ENCODE measurements around the gene HLTF.

HLTF gene

GRCh38 chr3:149087208-149087607 is 875 bp upstream of the HLTF start:
- DNase-seq: no peak

DNA sequence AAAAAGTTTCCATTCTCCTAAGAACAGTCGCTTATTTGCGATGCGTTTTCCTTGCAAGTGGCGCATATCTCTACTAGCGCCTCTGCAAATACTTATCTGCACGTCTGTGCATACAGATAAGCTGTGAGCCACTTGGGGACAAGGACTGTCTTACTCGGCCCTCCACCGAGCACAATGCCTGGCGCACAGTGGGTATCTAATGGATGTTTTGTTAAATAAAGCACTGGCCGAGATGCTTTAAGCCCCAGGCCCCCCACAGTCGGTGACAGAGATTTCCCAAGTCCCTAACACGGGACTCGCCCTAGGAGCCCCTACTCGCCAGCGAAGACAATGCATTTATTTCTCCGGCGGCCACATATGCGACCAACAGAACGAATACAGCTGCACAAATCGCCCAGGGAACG is 503 bp downstream of the HLTF start:
- peak; percentile 2 to 7 for DNase-seq

- DNase-seq: no peak
Measured at GRCh38 chr3:149081772-149082171, 4.6 kb downstream of the HLTF start.

DNA sequence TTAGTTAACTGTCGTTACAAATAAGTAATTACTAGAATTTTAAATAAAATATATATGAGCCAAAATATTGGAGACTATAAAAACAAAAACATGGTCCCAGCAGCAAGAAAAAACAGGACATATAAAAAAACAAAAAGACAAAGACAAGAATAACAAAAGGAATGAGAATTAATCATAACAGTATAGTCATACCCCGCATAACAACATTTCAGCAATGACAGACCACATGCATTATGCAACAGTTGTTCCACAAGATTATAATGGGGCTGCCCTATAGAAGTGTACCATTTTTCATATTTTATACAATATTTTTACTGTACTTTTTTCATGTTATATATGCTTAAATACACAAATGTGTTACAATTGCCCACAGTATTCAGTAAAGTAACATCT is 5.6 kb downstream of the HLTF start:
- DNase-seq: no peak

DNA sequence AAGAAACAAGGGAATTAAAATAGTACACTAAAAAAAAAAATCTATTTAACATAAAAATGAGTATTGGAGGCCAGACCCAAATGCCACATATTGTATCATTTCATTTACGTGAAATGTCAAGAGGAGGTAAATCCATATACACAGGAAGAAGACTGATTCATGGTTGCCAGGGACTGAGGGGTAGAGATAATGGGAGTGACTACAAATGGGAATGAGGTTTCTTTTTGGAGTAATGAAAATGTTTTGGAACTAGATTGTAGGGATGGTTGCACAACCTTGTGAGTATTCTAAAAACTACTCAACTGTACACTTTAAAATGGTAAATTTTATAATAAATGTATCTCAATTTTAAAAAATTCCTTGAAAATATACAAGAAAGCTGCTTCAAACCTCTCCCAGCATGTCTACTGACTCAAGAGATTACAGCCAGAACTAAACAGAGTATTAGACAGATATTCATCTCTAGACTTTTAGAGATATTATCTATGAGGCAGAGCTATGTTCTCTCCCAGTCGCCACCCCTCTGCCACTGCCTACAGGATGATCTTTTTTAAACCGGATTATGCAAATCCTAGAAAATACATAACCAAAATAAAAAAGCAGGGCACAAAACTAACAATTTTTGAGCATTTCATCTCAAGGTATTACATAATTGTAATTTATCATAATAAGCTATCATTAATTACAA is 6.2 kb downstream of the HLTF start:
- no peak for DNase-seq

DNA sequence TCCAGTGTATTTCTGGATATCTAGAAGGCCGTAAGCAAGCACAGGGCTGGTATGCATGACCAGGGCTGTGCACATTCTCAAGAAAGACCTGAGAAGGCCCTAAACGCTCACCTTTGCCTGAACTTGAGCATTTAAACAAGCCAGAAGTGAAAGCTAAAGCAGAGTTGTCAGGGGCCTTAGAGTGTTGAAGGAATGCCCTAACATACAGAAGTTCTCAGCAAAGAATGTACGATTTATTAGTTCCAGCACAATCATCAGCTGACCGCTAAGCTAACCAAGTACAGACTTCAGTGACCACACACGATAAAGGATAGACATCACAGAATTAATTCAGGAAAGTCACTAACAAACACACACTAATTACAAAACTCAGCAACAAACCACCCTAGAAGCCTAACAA is 8.7 kb downstream of the HLTF start:
- DNase-seq: no peak

GRCh38 chr3:149067883-149068282 is 18.4 kb downstream of the HLTF start:
- no peak for DNase-seq

GRCh38 chr3:149061776-149062175 is 24.6 kb downstream of the HLTF start:
- DNase-seq: no peak

GRCh38 chr3:149058602-149059001 is 27.7 kb downstream of the HLTF start:
- DNase-seq: no peak

DNA sequence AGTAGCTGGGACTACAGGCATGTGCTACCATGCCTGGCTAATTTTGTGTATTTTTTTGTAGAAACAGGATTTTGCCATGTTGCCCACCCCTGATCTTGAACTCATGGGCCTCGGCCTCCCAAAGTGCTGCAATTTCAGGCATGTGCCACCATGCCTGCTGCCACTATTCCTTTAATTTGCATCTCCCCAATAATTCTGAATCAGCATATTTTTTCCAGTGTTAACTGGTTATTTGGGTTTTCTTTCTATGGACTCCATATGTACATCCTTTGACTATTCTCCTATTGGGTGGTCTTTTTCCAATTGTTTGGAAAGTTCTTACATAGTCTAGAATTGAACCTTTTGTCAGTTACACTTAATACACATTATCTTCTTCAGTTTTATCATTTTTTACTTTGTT is 28.1 kb downstream of the HLTF start:
- no peak for DNase-seq

- DNase-seq: no peak
Measured at GRCh38 chr3:149055575-149055974, 30.8 kb downstream of the HLTF start.

DNA sequence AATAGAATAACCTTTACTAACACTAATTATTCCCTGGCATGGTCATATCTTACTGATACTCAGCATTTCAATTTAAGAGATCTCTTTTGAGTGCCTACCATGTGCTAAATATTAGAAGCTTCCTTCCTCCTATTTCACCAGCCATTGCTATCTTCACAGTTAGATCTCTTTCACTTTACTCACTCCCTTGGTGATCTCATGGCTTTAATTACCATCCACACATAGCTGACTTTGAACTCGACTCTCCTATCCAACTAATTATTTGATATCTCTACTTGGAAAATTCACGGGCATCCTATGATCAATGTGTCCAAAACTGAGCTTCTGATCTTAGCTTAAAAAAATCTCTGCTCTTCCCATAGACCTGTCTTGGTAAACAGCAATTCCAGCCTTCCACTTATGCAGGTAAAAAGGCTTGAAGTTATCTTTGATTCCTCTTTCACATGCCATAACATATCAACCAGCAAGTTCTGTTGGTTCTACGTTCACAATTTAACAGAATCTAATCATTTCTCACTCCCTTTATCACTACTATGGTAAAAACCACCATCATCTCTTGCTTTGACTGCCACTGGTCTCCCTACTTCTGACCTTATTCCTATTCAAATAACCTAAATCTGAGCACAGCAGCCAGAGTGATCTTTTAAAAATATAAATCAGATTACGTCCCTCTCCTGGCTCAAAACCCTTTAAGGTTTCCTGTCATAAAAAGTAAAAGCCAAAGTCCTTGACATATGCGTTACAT is 41.8 kb downstream of the HLTF start:
- no peak for DNase-seq

- no peak for DNase-seq
Measured at GRCh38 chr3:149042789-149043386, 43.4 kb downstream of the HLTF start.

DNA sequence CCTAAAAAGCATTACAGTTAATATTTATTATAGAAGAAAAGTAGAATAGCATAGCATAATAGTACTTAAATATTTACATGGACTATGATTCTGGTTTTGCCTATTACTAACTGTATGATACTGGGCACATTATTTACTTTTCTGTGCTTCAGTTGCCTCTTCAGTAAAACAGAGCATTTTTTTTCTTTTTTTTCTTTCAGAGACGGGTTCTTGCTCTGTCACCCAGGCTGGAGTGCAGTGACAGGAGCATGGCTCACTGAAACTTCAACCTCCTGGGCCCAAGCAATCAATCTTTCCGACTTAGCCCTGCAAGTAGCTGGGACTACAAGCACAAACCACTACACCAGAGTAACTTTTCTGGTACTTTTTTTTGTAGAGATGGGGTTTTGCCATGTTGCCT is 48.0 kb downstream of the HLTF start:
- no peak for DNase-seq

GRCh38 chr3:149037684-149038083 is 48.6 kb downstream of the HLTF start:
- DNase-seq: no peak

GRCh38 chr3:149031096-149031495 is 55.2 kb downstream of the HLTF start:
- no peak for DNase-seq

DNA sequence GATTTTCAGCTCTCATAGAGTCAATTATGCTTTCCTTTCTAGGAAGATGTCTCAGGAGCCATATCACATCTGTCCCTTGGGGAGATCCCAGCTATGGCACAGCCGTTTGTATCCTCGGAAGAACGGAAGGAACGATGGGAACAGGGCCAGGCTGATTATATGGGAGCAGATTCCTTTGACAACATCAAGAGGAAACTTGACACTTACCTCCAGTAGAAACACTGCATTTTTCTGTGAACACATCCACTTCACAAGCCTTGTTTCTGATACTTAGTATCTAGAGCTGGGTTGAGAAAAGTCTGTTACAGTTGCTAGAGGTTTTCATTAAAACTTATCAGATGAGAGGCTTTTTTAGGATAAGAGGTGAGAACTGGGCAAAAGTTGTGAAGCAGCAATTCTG is 59.6 kb downstream of the HLTF start:
- no peak for DNase-seq

GRCh38 chr3:149023951-149024350 is 62.4 kb downstream of the HLTF start:
- DNase-seq: no peak

DNA sequence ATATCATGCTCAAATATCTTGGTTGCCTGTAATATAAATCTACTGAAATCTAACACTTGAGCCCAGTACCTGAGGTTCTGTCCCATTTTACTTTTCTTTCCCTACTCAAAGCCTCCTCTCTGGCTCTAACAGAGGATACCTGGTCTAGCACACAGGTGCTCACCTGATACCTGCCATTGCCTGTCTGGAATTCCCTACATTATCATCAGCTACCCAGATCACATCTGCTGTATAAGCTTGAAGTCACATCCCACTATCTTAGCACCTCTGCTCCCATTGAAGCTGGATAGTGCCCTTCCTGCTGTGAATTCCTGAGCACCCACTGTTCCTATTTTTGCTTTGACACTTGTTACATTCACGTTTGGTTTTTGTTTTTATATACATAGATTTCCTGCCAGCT is 64.5 kb downstream of the HLTF start:
- no peak for DNase-seq

DNA sequence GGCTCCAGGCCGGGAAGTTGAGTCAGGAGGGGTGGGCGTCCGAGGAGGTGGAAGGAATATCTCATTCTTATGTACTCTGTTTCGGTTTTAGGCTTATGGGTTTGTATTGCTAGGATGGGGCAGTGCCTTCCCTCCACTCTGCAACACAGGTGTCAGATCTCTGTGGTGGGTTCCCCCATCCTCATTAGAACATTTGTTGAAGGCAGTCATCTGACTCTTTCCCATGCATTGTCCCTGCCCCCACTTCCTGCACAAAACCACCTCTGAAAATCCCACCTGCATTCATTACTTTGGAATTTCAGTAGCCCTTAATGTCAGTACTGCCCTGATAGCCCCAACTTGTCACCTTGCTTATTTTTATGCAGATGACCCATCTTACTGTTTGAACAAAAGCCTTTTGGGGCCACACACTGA is 65.5 kb downstream of the HLTF start:
- no peak for DNase-seq

DNA sequence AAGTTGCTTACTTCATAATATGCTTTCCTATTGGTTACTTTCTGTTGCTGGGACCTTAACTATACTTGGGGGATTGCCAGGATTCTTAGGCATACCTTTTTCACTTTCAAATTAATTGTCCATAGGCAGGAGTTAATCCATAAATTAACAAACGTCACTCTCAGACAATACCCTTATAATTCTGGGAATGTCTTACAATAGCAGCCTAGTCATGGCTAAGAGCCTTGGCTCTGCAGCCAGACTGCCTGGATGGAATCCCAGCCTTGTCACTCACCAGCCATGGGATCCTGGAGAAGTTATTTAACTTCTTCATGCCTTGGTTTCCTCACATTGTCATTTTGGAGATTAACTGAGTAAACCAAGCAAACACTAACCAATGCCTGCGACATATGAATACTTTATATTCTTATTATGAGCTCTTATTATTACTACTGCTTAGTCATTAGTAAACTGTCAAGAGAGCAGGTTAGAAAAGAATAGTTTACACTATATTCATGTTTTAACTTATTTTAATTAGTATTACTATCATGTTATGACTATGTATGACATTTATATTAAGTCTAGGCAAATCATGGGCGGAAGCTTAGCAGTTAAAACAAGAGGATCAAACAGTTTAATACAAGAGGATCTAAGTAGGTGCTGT is 66.0 kb downstream of the HLTF start:
- DNase-seq: no peak

DNA sequence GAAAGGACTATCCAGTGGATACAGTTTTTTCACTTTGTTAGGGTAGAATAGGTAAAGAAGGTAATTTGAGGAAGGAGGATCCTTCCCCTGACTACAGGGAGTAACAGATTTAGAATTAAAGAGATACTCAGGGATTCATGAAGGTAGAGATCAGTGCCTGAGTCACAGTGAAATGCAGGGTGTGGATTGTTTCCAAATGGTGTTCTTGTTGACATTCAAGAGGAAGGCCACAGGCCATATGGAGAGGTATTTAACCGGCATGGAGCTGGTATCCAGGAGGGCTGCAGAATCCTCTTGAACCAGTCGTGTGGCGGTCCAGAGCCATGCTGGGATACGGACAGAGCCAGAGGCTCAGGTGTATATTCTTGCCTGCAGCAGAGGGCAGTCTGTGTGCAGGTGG is 66.8 kb downstream of the HLTF start:
- DNase-seq: no peak

DNA sequence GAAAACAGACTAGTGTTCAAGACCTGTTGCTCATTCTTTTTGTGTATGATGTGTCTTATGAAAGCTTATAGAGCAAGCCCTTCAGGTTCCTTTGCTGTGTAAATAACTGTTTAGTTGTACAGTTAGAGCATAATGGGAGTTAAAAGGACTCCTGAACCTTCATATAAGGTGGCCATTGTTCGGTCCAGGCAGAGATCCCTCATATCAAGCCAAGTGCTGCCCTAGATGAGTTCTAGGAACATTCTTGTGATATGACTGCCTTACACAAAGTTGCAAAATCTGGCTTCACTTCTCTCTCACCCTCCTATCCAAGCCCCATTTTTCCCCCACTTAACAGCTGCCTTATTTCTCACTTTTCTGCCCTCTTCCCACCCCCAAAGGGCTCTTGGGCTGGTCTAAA is 68.1 kb downstream of the HLTF start:
- DNase-seq: no peak
